GM11168 (cell line): ENCODE measurements around the gene TMEM145.
"Not testable (repeated sequence)": the region's sequence is repeated elsewhere in the genome, so short reads cannot be mapped to it uniquely, and the experiment has no call there.

ENCODE experiments used
- in situ Hi-C: fragments of 300-500 bp; cut with MboI; formaldehyde crosslinking; loops from one replicate; pipeline ENCODE4 v1.12.0; 2022; ENCODE audit warnings: low sequenced_read_pairs; ENCODE audit not compliant: unreplicated experiment

Gene TMEM145

DNA sequence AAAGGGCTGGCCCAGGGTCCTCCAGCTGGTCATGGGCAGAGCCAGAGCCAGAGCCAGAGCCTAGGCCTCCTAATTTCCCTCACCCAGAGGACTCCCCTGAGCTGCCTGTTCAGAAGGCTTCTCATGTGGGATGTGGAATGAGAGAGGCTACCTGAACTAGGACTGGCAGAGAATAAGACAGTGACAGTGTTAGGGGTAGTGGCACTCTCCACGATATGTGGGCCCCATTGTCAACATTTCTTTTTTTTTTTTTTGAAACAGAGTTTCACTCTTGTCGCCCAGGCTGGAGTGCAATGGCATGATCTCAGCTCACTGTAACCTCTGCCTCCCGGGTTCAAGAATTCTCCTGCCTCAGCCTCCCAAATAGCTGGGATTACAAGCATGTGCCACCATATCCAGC is 18.2 kb downstream of the TMEM145 start:
- in situ Hi-C loops: not testable (repeated sequence)

DNA sequence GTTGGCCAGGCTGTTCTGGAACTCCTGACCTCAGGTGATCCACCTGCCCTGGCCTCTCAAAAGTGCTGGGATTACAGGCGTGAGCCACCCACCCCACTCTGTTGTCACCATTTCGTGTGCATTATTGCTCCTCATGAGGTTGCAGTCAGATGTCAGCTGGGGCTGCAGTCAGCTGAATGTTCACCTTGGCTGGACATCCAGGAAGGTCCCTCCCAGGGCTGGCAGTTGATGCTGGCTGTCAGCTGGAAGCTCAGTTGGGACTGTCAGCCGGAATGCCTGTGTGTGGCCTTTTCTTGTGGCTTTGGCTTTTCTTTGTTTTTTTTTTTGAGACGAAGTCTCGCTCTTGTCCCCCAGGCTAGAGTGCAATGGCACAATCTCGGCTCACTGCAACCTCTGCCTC is 18.9 kb downstream of the TMEM145 start:
- in situ Hi-C loops: no loop called here

DNA sequence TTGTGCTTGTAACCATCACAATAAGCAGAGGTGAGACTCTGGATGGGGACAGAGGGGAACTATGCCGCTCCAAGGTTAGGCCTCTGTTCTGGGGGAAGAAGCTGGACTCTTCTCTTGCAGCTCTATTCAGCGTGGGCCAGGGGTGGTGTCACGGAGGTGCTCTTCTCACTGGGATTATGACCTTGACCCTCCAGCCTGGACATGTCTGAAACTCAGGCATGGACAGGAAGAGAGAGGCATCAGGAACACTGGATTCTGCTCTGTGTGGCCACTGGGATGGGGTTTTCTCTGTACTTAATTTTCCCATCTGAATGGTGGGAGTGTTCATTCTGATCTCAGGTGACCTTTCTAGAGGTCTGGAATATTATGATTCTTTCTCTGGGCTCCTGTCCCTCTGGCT is 19.9 kb downstream of the TMEM145 start:
- in situ Hi-C loops: no loop called here

DNA sequence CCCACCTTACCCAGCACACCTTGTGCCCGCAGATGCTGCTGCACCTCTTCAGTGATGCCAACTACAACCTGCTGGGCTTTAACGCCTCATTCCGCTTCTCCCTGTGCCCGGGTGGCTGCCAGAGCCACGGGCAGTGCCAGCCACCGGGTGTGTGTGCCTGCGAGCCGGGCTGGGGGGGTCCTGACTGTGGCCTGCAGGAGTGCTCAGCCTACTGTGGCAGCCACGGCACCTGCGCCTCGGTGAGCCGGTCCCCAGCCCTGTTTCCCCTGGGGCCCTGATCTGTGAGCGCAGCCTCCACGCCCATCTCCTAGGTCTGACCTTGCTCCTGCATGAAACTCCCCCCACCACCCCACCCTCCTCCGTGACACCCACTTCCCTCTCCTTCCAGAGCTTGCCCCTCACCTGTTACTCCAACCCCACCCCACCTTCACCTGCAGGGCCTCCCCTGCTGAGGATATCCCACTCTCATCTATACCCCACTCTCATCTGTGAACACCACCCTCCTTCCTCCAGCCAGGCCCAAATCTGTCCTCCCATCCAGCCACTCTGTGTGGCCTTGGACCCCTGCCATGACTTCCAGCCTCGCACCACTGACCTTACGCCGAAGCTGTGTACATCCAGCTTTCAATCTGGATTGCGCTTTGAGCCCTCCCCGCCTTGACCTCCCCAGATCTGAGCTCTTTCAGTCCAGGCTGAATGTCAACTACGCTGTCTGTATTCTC is 21.0 kb downstream of the TMEM145 start:
- in situ Hi-C loops: no loop called here

DNA sequence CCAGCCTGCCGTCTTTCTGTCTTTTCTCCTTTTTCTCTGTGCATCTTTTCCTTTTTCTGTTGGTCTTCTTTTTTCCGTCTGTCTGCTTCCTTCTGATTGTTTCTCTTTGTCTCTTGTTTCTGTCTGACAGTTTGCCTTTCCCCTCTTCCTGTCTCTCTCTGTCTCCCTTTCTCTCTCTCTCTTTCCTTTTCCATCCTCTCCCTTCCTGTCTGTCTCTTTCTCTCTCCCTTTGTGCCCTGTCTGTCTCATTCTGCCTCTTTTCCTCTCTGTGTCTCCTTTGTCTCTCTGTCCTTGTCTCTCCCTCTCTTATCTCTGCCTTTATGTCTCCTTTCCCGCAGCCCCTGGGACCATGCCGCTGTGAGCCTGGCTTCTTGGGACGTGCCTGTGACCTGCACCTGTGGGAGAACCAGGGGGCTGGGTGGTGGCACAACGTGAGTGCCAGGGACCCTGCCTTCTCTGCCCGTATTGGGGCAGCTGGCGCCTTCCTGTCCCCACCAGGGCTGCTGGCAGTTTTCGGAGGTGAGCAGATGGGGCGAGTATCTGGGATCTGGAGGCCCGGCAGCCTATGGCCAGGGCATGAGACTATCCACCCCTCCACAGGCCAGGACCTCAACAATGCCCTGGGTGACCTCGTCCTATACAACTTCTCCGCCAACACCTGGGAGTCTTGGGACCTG is 21.7 kb downstream of the TMEM145 start:
- in situ Hi-C loops: no loop called here

DNA sequence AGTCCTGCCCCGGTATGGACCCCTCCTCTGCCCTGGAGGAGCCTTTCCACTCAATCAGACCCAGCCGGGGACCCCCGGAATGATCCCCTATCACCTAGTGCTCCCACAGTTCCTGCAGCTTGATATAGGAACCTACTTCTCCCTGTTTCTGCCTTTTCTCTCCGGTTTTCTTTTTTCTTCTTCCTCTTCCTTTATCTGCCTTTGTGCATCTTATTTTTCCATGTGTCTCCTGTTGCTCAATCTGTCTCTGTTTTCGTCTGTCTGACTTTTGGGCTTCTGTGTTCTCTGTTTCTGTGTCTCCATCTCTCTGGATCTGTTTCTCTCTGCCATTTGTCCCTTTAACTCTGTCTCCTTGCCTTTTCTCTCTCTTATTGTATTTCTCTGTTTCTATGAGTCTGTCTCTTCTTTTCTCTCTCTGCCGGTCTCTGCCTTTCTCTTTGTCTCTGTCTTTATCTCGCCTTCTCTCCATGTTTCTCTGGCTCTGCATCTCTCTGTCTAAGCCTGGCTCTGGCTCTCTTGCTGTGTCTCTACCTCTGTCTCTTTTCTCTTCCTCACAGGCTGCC is 22.3 kb downstream of the TMEM145 start:
- in situ Hi-C loops: no loop called here

DNA sequence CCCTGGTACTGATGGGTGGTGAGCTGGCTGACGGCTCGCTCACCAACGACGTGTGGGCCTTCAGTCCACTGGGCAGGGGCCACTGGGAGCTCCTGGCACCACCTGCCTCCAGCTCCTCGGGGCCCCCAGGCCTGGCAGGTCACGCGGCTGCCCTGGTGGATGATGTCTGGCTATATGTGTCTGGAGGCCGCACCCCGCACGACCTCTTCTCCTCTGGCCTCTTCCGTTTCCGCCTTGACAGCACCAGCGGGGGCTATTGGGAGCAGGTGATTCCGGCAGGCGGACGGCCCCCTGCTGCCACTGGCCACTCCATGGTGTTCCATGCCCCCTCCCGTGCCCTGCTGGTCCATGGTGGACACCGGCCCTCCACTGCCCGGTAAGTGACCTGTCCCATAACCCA is 22.9 kb downstream of the TMEM145 start:
- in situ Hi-C loops: no loop called here

DNA sequence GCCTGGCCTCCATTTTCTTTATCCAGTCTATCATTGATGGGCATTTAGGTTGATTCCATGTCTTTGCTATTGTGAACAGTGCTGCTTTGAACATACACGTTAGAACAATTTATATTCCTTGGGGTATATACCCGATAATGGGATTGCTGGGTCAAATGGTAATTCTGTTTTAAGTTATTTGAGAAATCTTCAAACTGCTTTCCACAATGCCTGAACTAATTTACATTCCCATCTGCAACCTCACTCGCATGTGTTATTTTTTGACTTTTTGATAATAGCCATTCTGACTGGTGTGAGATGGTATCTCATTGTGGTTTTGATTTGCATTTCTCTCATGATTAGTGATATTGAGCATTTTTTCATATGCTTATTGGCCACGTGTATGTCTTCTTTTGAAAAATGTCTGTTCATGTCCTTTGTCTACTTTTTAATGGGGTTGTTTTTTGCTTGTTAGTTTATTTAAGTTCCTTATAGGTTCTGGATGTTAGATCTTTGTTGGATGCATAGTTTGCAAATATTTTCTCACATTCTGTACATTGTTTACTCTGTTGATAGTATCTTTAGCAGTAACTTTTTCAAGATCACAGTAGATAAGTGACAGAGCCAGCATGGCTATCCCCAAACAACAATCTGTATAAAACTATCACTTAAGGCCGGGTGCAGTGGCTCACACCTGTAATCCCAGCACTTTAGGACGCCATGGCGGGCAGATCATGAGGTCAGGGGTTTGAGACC is 26.2 kb downstream of the TMEM145 start:
- in situ Hi-C loops: not testable (repeated sequence)

DNA sequence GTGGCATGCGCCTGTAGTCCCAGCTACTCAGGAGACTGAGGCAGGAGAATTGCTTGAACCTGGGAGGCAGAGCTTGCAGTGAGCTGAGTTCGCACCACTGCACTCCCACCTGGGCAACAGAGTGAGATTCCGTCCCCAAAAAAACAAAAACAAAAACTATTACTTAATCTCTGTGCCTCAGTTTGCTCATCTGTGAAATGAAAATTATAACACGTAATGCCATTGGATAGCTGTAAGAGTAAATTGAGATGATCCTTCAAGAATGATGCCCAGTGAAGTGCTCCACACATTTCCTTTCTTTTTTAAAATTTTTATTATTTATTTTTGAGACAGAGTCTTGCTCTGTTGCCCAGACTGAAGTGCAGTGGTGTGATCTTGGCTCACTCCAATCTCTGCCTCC is 26.8 kb downstream of the TMEM145 start:
- in situ Hi-C loops: not testable (repeated sequence)

DNA sequence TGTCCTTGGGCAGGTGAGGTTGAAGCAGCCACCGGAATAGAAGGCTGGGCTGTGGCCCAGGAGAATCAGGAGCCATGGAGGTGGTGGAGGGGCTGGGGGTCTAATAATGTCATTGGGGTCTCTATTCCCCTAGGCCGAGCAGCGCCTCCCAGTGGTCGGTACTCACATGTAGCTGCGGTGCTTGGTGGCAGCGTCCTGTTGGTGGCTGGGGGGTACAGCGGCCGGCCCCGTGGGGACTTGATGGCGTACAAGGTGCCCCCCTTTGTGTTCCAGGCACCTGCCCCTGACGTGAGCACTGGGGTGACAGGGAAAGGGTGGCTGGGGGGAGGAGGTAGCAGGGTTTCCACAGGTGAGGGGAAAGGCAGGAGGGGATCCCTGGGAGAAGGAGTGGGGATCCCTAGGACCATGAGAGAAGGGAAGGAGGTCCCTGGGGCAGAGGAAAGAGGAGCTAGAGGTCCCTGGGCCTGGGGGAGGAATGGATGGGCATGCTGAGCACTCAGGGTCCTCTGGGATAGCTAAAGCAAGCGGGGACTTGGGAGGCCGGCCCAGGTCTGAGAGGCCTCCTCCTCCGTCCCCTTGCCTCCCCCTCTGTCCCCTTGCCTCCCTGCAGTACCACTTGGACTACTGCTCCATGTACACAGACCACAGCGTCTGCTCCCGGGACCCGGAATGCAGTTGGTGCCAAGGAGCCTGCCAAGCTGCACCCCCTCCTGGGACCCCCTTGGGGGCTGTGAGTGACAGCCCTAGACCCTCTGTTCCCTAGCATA is 30.4 kb downstream of the TMEM145 start:
- in situ Hi-C loops: no loop called here

DNA sequence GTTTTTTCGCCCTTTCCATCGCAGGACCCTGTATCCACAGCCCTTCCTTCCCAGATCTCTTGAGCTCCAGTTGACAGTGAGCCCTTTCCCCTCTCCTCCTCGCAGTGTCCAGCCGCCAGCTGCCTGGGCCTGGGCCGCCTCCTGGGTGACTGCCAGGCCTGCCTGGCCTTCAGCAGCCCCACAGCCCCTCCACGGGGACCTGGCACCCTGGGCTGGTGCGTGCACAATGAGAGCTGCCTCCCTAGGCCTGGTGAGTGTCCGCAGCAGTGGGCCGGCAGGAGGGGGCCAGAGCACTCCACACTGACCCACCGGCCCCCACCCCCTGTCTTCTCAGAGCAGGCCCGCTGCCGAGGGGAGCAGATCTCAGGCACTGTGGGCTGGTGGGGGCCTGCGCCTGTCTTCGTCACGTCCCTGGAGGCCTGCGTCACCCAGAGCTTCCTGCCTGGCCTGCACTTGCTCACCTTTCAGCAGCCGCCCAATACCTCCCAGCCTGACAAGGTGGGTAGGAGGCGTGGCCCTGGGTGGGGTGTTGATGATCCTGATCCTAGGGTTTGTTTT is 31.3 kb downstream of the TMEM145 start:
- in situ Hi-C loops: no loop called here

DNA sequence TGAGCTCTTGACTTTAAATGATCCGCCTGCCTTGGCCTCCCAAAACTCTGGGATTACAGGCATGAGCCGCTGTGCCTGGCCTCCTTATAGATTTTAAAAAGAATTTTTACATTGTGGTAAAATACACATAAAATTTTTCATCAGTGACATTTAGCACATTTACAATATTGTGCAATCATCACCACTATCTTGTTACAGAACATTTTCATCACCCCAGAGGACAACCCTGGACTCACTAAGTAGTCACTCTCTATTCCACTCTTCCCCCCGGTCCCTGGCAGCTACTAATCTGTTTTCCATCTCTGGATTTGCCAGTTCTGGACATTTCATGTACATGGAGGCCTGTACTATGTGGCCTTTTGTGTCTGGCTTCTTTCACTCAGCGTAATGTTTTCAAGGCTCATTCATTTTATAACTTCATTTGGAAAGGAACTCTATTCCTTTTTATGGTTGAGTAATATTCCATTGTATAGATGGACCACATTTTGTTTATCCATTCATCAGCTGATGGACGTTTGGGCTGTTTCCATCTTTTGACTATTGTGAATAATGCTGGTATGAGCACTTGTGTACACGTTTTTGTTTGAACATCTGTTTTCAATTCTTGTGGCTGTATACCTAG is 32.2 kb downstream of the TMEM145 start:
- in situ Hi-C loops: no loop called here

DNA sequence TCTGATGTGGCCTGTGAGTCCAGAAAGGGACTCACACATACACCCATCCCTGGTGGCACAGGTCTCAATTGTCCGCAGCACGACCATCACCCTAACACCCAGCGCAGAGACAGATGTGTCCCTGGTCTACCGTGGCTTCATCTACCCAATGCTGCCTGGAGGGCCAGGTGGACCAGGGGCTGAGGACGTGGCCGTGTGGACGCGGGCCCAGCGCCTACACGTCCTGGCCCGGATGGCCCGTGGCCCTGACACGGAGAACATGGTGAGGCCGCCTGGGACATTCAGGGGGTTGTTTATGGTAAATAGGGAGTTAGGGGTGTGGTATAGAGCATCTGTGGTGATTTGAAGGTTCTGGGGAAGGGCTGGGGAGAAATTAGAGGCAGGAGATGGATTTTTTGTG is 35.1 kb downstream of the TMEM145 start:
- in situ Hi-C loops: no loop called here

DNA sequence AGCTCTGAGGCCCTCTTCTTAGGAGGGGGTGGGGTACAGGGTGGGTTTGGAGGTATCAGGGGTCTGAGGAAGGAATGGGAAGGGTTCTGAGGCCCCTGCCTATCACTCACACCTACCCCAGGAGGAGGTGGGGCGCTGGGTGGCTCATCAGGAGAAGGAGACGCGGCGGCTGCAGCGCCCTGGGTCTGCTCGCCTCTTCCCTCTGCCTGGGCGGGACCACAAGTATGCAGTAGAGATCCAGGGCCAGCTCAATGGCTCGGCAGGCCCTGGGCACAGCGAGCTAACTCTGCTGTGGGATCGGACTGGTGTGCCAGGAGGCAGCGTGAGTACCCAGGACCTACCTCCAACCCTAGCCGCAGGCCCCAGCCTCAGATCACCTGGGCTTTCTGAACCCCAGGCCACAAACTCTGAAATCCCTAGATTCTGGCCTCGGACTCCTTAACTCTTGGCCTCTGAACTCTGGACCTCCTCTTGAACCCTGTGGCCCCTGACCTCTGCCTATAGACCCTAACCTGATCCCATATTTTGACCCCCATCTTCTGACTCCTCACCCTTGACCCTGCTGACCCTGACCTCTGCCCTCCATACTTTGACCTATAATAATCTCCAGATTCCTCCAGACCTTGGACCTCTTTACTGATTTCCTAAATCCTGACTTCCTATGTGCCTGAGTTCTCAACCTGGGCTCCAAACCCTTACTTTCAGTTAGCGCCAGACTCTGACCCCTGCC is 36.4 kb downstream of the TMEM145 start:
- in situ Hi-C loops: no loop called here

DNA sequence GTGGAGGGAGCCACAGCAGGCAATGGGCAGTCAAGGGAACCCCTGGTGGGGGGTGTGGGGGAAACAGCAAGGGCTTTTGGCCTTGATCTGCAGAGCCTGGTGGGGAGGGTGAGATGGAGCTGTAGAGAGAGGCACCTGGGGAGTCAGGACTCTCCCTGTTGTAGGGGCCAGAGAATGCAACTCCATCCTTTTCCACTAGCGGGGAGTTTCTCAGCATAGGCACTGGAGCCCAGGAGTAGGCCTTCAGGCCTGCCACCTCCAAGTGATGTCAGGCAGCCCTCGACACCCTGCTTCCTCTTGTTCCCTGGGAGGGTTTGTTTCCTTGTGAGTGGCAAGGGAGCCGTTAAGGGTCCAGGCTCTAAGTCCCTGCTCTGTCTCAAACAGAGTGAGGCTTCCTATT is 37.3 kb downstream of the TMEM145 start:
- in situ Hi-C loops: no loop called here

DNA sequence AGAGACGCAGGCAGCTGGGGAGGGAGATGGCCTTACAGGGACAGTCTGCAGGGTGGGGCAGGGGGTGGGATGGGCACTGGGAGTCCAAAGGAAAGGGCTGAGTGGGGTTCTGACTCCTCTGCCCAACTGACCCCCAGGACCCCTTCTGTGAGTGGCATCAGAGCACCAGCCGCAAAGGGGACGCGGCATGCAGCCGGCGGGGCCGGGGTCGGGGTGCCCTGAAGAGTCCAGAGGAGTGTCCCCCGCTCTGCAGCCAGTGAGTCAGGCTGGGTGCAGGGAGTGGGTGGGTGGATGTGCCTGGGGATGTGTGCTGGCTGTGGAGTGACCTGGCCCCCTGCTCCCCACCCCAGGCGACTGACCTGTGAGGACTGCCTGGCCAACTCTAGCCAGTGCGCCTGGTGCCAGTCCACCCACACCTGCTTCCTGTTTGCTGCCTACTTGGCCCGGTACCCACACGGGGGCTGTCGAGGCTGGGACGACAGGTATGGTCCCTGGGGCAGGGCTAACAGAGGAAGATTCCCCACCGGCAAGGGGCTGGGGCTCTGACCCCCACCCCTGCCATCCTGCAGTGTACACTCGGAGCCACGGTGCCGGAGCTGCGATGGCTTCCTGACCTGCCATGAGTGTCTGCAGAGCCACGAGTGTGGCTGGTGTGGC is 38.1 kb downstream of the TMEM145 start:
- in situ Hi-C loops: no loop called here

DNA sequence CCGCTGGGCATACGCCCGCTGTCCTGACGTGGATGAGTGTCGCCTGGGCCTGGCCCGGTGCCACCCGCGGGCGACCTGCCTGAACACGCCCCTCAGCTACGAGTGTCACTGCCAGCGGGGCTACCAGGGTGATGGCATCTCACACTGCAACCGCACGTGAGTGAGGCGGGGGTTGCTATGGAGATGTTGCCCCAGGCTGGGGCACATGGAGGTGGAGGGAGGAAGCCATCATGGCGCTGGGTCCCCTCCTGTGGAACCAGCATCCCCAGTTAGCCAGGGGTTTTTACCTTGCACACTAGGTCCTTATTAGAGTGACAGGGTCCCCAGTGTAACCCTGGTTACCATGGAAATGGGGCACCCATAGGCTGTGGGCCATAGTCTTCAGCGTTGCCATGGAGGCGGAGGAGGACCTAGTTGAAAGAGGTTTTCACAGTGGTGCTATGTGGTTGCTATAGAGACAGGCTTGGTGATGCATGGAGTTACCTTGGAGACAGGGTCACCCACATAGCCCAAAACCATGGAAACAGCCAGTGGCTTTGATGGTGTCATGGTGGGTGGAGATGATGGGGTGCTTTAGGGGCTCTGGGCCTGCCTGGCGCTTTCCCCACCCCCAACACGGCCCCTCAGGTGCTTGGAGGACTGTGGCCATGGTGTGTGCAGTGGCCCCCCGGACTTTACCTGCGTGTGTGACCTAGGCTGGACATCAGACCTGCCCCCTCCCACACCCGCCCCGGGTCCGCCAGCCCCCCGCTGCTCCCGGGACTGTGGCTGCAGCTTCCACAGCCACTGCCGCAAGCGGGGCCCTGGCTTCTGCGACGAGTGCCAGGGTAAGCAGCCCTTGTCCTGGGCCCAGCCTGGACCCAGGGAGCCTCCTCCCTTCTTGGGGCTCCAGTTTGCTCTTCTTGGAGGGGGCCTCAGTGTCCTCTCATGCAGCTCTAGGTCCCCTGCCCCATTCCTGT is 39.5 kb downstream of the TMEM145 start:
- in situ Hi-C loops: no loop called here
